CD4-positive, alpha-beta T cell treated with Interleukin-10 for 1 hour (primary cell): Measurements from ENCODE around the gene RASAL2.

ENCODE experiments used
- DNase-seq: peaks from one replicate; pipeline ENCODE4 v3.0.0-alpha.2; 2020

Gene RASAL2

GRCh38 chr1:178529364-178530036 lies 435.6 kb downstream of the RASAL2 start:
- DNase-seq = no peak

- DNase-seq = no peak
Observed at GRCh38 chr1:178530037-178530402, 436.1 kb downstream of the RASAL2 start.

- DNase-seq = no peak
Observed at GRCh38 chr1:178530502-178530901, 436.6 kb downstream of the RASAL2 start.

GRCh38 chr1:178531887-178532286 lies 438.0 kb downstream of the RASAL2 start:
- no peak for DNase-seq

GRCh38 chr1:178532392-178532791 lies 438.5 kb downstream of the RASAL2 start:
- peak; percentile 70 for DNase-seq

GRCh38 chr1:178533121-178533946 lies 439.4 kb downstream of the RASAL2 start:
- no peak for DNase-seq
